Activated CD8-positive, alpha-beta memory T cell treated with anti-CD3 and anti-CD28 coated beads, Interleukin-2, amount 50 U/mL, for 1 hour (primary cell): Measurements from ENCODE around the gene COBL.

Experiments used
- DNase-seq: peaks from one replicate; pipeline ENCODE4 v3.0.0-alpha.2; 2020; ENCODE audit errors: extremely low read depth

The COBL gene

DNA sequence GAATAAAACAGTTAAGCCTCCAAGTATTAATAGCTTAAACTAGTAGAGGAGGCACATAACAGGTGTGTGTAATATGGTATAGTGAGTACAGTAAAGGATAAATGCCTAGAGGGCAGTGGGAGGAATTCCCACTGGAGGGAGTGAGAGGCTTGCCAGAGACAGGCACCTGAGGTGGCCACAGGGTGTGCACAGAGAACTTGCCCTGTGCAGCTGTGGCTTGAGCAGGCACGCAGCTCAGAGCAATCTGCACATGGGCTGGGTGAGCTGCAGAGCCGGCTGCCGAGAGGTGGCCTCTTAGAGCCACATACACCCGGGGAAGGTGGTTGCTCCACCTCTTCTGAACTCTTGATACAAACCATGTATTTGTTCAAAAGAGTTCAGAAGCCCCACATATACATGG is 237.1 kb downstream of the COBL start:
- no peak for DNase-seq

DNA sequence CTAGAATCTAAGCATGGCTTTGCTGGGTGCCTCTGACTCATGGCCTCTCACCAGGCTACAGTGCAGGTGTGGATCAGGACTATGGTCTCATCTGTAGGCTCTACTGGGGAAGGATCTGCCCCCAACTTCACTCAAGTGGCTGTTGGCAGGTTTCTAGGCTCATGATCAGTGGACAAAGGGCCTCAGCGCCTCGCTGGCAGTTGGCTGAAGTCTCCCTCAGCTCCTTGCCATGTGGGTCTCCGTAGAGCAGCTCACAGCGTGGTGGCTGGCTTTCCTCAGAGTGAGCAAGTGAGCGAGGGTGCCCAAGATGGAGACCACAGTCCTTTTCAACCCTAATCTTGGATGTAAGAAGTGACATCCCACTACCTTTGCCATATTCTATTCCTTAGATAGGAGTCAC is 238.0 kb downstream of the COBL start:
- no peak for DNase-seq

DNA sequence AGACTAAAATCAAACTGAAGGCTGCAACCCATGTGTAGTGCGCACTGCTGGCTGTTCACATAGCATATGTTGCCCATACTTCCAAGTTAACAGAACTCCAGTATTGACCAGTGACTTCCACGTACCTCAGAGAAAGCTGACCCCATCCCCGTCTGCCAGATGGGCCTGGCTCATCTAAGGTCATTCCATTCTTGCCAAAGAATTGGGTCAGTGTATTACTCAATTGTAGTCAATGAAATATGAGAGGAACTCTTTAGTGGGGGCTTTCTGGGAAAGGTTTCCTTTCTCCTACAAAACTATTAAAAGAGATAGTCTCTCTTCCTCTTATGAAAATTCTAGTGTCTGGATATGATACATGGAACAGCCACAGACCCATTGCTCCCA is 238.6 kb downstream of the COBL start:
- no peak for DNase-seq

DNA sequence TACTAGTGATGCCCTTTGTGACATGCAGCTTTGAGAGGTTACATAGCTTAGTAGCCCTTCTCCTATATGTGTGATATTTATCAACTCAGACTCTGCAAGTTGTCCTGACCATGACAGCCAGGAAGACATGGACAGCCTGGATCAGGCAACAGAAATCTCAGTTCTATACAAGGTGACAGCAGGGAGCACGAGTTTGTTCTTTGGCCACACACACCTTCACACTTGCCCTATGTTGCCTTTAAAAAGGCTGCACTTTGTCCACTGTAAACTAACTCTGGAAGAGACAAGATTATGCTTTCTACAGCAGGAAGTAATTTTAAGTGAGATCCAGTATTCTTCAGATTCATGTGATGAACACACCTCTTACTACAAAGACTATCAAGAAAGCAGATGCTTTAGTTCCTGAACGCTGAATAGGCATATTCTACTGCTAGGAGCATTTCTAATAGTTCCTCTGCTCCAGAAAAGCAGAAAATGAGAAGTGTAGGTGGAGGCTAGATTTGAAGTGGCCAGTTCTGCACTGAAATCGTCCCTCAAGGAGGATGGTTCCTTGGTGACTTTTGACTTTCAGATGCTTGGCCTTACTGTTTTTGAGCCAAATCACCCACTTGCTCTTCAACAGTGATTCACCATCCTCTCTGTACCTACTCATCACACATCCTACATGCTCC is 239.2 kb downstream of the COBL start:
- no peak for DNase-seq

DNA sequence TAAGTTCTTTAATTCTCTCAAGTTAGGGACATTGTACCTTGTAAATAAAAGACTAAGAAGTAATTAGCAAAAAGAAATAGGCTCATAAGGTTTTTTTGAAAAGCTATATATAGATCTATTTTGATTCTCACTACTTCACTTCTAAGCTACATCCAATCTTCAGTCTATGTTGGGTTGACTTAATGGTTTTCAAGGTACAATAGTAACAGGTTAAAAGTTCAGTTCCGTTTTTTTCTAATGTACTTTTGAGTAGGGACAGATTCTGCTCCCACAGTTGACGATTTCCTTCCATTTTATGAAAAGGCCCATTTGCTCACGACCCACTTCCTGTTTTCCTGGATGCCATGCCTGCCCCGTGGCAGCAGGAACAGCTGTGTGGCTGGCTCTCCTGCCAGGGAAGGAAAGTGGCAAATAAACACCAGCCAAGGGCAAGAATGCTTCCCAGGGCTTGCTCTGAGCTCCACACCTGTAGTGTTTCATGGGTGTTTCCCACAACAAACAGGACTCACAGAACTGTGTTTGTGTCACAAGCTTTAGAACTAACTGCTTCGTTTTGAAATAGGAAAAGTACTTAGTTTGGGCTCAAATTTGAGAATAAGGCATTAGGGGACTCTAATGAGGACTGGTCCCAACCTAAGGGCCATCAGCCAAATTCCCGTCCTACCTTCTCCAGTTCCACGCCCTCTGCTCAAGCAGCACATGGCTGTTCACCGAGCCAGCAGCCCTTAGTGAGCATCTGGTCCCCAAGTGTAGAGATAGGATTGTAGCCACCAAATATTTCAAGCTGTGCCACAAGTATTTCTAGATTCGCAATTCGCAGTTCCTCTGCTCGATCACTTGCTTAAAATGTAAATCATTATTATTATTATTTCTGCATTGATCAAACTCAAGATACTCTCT is 240.7 kb downstream of the COBL start:
- no peak for DNase-seq

DNA sequence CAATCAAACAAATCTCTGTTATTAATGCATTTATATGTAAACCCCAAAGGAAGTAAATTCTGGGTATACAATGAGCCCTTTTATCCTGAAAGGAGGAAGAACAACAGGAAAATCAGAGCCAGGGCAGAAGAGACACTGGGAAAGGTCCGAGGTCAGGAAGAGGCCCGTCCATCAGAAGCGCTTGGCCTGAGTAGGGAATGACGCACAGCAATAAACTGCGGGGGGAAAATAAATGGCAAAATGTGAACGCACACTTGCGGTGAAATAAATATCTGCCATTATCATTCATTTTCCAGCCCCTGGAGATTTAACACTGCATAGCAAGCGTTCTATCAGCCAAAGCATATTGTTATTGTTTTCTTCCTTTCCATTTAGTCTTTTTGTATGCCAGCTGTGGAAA is 243.4 kb downstream of the COBL start:
- no peak for DNase-seq

DNA sequence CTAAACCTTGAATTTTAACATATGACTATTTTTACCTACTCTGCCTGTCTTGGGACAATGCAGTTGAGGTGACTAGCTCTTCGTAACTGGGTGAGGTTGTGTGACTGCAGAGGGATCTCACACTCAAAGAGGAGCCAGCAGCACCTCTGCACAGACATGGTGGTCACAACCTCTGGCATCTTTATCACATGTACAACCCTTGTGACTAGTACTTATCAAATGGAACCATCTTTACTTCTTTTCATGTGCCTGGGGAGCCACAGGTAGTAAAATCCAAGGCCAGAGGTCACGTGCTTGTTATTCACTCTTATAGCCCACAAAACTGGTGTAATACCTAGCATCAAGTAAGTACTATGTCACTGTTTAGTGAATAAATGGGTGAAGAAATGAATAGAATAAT is 244.3 kb downstream of the COBL start:
- no peak for DNase-seq

DNA sequence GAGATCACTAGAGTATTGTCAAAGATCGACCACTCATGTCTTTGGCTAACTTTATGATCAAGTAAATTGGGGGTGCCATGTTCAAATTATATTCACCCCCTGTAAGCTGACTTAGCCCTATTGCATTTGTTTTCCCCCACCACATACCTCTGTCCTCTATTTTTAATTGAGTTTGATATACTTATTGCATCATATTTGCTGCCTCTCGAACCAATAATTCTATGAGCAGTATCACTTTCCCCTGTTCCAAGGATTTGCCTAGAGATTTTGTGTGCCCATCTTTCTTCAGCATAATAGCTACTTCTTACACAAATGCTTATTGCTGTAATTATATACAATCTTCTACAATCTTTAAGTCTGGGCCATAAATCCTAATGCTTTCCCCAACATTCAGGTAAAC is 245.2 kb downstream of the COBL start:
- no peak for DNase-seq

DNA sequence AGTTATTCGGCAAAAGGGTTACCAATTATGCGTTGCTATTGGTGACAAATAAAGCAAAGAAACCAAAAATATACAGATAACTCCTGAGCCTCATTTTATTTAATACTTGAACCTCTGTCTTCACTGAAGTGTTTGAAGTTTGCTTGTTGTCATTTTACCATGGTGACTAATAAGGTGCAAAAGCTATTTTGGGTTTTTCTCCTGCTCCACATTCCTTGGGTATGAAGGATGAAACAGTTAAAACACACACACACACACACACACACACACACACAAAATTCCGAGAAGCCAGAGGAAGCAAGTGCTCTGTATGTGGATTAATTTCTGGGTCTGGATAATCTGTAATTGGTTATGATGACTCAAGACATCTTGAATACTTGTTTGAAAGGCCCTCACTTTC is 246.5 kb downstream of the COBL start:
- DNase-seq = no peak

DNA sequence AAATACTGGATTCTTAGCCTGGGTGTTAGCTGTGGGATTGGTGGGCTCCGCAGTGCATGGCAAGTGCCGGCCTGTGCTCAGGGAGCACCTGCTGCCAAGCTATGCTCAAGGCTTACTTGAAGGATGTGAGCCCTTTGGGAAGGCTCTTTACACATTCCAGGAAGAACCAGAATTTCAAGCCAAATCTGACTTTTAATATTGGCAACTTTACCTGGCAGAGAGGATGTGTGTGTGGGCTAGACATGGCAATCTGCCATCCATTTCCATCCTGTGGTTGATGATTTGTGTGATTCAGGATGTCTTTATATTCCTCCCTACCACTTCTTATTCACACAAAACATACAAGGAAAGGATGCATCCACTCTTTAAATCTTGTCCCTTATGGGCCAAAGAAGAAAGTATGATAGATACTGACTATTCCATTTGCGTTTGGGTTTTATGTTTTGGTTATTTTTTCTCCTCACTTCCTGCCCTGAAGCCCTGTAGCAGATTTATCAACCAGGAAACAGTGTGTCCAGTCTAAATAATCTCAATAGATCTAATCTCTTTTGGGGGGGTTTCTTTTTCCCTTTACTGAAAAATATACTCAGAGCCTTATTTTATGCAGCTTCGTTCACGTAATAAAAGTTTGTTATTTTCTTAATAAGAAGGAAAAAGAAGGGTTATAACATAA is 247.1 kb downstream of the COBL start:
- DNase-seq = no peak

DNA sequence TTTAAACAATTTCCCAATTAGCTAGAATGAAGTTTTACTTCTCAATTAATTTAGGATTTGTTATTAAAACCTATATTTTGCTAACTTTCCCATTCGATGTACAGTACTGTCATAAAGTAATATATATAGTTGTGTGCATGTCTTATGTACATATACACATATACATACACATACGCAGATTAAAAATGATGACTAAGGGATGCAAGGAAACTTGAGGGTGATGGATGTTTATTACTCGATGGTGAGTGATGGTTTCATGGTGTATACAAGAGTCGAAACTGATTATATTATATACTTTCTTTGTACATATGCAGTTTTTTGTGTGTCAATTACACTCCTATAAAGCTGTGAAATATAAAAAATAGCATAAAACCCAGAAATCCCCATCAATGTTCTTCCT is 248.2 kb downstream of the COBL start:
- DNase-seq = no peak

DNA sequence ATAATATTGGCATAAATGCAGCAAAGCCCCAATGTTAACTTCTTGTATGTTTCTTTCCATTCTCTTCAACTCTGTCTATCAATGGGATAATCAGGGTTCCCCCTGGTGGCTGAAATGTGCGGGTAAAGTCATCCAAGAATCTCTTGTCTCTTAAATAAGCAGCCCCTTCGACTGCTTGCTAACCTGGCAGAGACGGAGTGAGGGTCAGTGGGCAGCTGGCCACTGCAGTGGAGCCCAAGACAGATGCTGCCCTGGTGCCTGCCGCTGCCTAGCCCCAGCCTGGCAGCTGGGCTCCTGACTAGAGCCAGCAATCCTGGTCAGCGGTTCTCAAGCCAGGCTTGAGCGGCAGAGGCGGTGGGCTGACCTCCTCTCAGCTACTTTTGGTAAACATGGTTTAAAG is 248.9 kb downstream of the COBL start:
- no peak for DNase-seq

DNA sequence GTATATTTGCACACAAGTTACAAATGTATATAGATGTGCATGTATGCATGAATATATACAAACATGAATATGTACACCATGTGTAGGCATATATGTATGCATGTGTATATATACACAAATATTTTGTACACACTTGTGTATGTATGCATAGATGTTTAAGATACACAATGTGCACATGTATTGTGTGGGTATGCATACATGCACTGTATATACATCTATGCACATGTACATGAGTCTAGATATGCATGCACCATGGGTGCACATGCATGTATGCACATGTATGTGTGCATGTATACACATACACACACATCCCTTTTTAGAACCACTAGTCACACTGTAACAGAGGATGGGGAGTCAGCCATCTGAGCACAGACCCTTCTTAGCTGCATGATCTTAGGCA is 249.4 kb downstream of the COBL start:
- no peak for DNase-seq

DNA sequence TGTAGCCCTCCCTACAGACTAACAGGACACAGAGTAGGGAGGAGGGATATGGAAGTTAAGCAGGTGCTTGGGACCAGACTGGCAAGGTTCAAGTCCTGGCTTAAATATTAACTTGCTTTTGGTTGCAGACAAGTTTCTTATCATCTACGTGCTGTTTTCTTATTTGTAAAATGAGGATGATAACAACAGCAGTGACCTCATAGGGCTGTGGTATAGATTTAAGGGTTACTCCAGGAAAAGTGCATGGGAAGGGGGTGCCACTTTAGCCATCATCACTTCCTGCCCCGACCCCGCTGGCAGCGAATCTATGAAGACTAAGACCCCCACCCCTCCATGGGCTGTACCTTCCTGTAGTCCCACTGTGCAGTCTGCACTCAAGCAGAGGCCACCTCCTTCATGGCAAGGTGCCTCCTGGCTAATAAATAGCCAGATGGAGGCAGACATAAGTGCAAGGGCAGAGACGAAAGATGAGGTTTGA is 250.2 kb downstream of the COBL start:
- no peak for DNase-seq

DNA sequence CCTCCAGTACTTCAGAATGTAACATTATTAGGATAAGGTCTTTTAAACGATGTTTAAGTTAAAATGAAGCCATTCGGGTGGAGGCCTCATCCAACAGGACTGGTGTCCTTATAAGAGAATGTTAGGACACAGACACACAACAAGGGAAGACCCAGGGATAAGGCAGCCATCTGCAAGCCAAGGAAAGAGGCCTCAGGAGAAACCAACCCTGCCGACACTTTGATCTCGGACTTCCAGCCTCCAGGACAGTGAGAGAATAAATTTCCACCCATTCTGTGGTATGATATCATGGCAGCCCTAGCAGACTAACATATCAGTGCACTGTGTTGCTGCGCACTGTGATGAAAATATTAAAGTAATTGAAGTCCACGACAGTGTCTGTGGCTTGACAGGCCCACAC is 250.8 kb downstream of the COBL start:
- DNase-seq = no peak

DNA sequence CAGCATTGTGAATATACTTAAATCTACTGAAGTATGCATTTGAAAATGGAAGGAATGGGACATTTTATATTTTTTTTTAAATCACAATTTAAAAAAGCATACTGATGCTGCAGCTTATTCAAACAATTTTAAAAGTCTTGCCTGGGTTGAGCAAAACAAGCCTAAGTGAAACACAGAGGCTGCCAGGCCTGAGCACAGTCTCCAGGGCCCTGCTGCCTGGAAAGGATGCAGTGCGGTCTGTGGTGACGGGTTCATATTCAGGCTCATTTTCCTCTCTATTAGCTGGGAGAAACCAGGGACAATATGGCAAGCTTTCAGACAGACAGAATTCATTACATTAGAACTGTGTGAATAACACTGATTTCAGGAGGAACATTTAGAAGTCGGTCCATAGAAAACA is 251.9 kb downstream of the COBL start:
- no peak for DNase-seq

DNA sequence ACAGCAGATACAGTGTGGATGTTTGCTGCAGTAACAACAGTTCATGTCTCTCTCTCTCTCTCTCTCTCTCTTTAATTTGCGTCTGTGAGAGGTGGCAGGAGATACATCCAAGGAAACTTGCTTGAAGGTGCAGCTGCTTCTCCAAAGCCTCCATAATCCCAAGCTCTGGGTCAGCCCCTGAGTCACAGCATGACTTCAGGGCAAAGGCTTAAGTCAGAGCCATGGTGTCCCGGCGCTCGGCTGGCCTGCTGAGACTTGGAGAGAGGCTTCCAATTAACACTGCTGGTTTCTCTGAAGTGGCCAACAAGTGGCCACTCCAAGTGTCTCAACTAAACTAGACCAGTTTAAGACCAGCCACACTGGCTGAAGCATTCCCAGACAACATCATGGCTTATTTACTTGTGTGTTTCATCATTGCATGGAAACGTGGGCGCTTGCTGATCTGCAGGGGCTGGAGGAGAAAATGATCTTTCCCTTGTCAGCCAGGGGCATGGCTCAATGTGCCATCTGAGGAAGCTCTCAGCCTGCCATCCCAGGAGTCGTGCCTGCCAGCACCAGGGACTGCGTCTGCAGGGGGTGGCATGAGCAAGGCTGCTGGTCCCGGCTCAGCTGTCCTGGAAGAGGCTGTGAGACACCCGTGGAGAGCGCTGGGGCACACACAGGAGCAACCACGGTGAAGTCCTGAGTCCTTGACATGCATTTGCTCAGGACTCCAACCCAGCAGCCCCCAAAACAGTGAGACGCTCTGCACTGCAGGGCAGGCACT is 254.2 kb downstream of the COBL start:
- DNase-seq = no peak

DNA sequence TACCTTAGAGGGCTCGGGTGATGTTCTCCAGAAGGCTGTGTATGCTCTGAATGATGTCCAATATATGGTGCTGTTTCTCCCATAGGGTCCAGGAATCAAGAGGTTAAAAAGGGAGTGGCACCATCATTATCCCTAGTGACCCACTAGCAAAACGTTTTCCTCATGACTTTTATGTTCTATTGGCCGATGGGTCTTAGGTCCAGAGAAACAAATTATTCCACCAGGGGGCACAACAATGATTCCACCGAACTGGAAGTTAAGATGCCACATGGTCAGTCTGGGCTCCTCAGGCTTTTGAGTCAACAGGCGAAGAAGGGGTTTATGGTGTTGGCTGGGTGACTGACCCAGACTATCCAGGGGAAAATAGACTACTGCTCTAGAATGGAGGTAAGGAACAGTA is 256.1 kb downstream of the COBL start:
- DNase-seq = no peak

DNA sequence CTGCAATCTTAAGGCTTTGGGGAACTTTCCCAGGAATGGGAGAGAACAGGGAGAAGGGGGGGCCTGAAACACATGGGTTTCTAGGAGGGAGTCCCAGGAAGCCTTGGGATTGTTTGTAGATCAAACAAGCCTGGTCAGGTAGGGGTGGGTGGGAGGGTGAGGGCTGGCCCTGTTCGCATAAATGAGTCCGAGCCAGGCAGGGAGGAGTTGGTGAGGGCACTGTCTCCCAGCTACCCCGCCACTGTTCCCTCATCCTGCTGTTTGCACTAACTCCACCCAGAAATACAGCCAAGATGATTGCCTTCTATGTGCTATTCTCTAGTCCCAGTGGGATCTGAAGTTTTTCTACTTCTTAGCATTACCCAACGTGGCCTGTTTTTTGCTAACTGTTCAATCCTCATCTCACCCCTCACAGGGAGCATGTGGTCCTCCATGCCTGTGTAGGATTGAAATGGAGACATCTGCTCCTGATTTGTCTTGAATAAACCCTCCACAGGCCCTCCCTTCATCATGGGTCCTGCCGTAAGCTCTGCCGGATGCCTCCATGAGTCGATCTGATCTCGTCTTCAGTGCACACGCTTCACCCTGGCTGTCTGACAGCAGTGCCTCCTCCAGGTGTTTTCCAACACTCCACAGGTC is 257.0 kb downstream of the COBL start:
- DNase-seq = no peak

DNA sequence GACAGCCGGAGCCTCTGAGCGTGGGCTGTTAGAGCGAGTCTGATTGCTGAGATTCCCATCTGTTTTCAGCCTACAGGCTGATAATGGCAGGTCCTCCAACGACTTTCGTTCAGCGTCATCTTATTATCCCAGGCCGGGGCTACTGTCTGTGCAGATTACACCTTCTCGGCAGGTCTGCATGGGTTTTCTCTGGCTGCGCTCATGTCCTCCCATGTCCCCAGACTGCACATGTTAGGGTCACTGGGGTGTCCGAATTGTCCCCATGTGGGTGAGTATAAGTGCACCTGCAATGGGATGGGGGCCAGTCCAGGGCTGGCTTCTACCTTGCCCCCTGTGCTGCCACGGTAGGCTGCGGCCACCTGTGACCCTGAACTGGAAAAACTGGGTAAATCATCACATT is 257.8 kb downstream of the COBL start:
- DNase-seq = no peak

DNA sequence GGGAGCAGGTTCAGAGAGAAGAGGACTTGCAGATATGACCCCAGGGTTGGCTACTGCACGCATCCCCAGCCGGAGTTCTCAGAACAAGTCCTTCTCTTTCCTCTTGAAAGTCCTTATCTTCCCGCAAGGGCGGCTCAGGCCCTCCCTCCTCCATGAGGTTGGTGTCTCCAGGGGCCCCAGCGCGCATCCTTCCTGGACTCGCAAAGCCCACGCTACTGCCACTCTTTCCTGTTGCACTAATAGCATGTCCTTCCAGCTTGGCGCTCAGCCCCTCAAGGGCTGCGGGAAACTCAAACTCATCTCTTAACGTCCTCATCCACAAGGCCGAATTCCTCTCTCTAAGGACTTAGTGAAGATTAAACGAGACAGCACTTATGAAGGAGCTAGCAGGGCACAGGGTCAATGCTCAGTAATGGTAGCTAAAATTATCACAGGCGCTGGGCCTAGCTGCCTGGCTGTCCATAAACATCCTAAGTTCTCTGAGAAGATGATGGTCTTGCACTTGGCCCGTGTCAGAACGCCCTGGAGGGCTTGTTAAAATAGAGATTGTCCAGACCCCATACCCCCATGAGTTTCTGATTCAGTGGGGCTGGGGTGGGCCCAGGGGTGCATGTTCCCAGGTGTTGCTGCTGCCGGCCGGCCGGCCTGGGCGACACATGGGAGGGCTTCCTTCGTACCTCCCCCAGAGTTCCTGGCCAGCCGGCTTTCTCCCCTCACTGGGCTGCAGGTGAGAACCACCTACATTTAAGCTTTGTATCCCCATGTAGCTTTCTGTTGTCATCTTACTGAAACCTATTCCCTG is 261.4 kb downstream of the COBL start:
- no peak for DNase-seq
